GM23248 (cell line): Measurements from ENCODE around the gene EVPL. TPM values are rescaled to one million over a fixed set of nuclear protein-coding genes. Genes with fewer than 3 reads are reported as not detected.
A peak's percentile ranks its signal among the peaks of the same experiment; 100 is the strongest.

Experiments used
- DNase-seq: peaks from one replicate; pipeline ENCODE4 v3.0.0-alpha.2; 2015
- H2AFZ ChIP-seq: fragments of 200-600 bp; sonication (generic); 2 replicates; pipeline ENCODE4 v1.6.1; 2016; ENCODE audit warnings: antibody characterized with exemption
- H3F3A ChIP-seq: fragments of 200-600 bp; sonication (generic); 2 replicates; pipeline ENCODE4 v1.6.1; 2016; ENCODE audit warnings: mild to moderate bottlenecking, antibody characterized with exemption, mixed run types; ENCODE audit not compliant: insufficient read depth
- H3K27ac ChIP-seq: fragments of 200-600 bp; sonication (generic); 2 replicates; pipeline ENCODE4 v1.5.1; 2016; ENCODE audit warnings: mild to moderate bottlenecking
- H3K27me3 ChIP-seq: fragments of 200-600 bp; sonication (generic); replicated peaks from 2 replicates; pipeline ENCODE4 v1.6.1; 2016; ENCODE audit warnings: mild to moderate bottlenecking; ENCODE audit not compliant: insufficient read depth
- H3K36me3 ChIP-seq: fragments of 200-600 bp; sonication (generic); 2 replicates; pipeline ENCODE4 v1.6.1; 2016; ENCODE audit warnings: low read depth, mild to moderate bottlenecking
- H3K4me1 ChIP-seq: fragments of 200-600 bp; sonication (generic); 2 replicates; pipeline ENCODE4 v1.6.1; 2016; ENCODE audit warnings: mild to moderate bottlenecking; ENCODE audit not compliant: insufficient read depth
- H3K4me2 ChIP-seq: fragments of 200-600 bp; sonication (generic); one replicate; pipeline ENCODE4 v1.6.1; 2016; ENCODE audit warnings: mild to moderate bottlenecking; ENCODE audit not compliant: unreplicated experiment
- H3K4me3 ChIP-seq: fragments of 200-600 bp; sonication (generic); 2 replicates; pipeline ENCODE4 v1.5.1; 2016; ENCODE audit warnings: mild to moderate bottlenecking
- H3K79me2 ChIP-seq: fragments of 200-600 bp; sonication (generic); 2 replicates; pipeline ENCODE4 v1.6.1; 2016; ENCODE audit warnings: mild to moderate bottlenecking; ENCODE audit not compliant: insufficient read depth
- H3K9ac ChIP-seq: fragments of 200-600 bp; sonication (generic); 2 replicates; pipeline ENCODE4 v1.6.1; 2016; ENCODE audit warnings: mild to moderate bottlenecking
- H3K9me2 ChIP-seq: fragments of 200-600 bp; sonication (generic); 2 replicates; pipeline ENCODE4 v1.6.1; 2016; ENCODE audit warnings: mixed run types, mild to moderate bottlenecking, moderate library complexity; ENCODE audit not compliant: insufficient read depth
- H3K9me3 ChIP-seq: fragments of 200-600 bp; sonication (generic); one replicate; pipeline ENCODE4 v1.6.1; 2017; ENCODE audit warnings: low read depth
- H4K20me1 ChIP-seq: fragments of 200-600 bp; sonication (generic); 2 replicates; pipeline ENCODE4 v1.6.0; 2016; ENCODE audit not compliant: insufficient read depth
- EZH2 ChIP-seq: fragments of 200-600 bp; sonication (generic); IDR thresholded peaks from 2 replicates; pipeline ENCODE4 v1.6.1; 2018; ENCODE audit warnings: antibody characterized with exemption, mild to moderate bottlenecking; ENCODE audit not compliant: insufficient read depth, poor library complexity, severe bottlenecking
- EZH2phosphoT487 ChIP-seq: fragments of 200-600 bp; sonication (generic); IDR thresholded peaks from 2 replicates; pipeline ENCODE4 v1.6.1; 2018; ENCODE audit warnings: antibody characterized with exemption, moderate library complexity, mild to moderate bottlenecking, low read depth; ENCODE audit not compliant: insufficient read depth
- WGBS, 2 experiments: methylation state at CpG; one replicate each; pipeline ENCODE4 v1.1.6; 2015 to 2017; ENCODE audit warnings: low lambda C conversion rate in 2 of 2, low coverage in 1 of 2; ENCODE audit errors: missing lambda C conversion rate in 2 of 2; 5-methylcytosine and 5-hydroxymethylcytosine counted together
- in situ Hi-C: fragments of 300-500 bp; cut with MboI; formaldehyde crosslinking; loops from 2 replicates; pipeline ENCODE4 v1.15.0; 2020
- polyA plus RNA-seq: library from polyadenylated mRNA; unstranded; fragments of >200 nt; fragmentation: Nextera tagmentation; extraction: Ambion mirVana; gene quantifications from 2 replicates; pipeline ENCODE4 v1.2.1, GENCODE V29; 2016
- total RNA-seq: library from RNA; depleted of rRNA; stranded (reverse); fragments of >200 nt; shearing (Covaris generic); gene quantifications from 2 replicates; pipeline ENCODE4 v1.2.3, GENCODE V29; 2014

Gene EVPL
- total and polyA plus RNA-seq, 2 experiments from 2014 or later = not detected

- in situ Hi-C loops = no loop called here
- no peaks in the 10 kb centered on the region for H4K20me1 ChIP-seq
- H3K79me2 ChIP-seq = peaks cover 67% of the 10 kb centered on the region
- H3K9me2 ChIP-seq = no peaks in the 10 kb centered on the region
- H3K4me3 ChIP-seq = no peak overlapping the region
- no peaks in the 10 kb centered on the region for H3K9me3 ChIP-seq
- H2AFZ ChIP-seq = no peak overlapping the region
- peaks cover 80% of the 10 kb centered on the region for H3K36me3 ChIP-seq
- H3K27ac ChIP-seq = no peak overlapping the region
- no peaks in the 10 kb centered on the region; the same call in 1 of the 2 replicates for H3F3A ChIP-seq
- TF ChIP-seq EZH2 = no peak
- TF ChIP-seq EZH2phosphoT487 = no peak
- no peak overlapping the region for H3K9ac ChIP-seq
- WGBS, 2 experiments = 89 to 91% methylated on average over 17 of the region's 17 CpGs
- H3K27me3 ChIP-seq = no peaks in the 10 kb centered on the region
- peak; percentile 71 for DNase-seq
- peaks cover 4% of the 10 kb centered on the region; the same call in 1 of the 2 replicates for H3K4me1 ChIP-seq
- H3K4me2 ChIP-seq = no peak overlapping the region
Observed at GRCh38 chr17:76053246-76054111, 26.4 kb upstream of the EVPL start.

GRCh38 chr17:76051561-76051960 lies 24.5 kb upstream of the EVPL start:
- H3K36me3 ChIP-seq = peaks cover 73% of the 10 kb centered on the region
- no peak overlapping the region for H3K27ac ChIP-seq
- no peak overlapping the region for H2AFZ ChIP-seq
- no peaks in the 10 kb centered on the region for H3K9me3 ChIP-seq
- 83 to 84% methylated on average over 6 of the region's 6 CpGs for WGBS, 2 experiments
- no peaks in the 10 kb centered on the region for H3K9me2 ChIP-seq
- H3K27me3 ChIP-seq = no peaks in the 10 kb centered on the region
- no peak overlapping the region for H3K4me2 ChIP-seq
- no peak overlapping the region for H3K9ac ChIP-seq
- H3K4me3 ChIP-seq = no peak overlapping the region
- no peaks in the 10 kb centered on the region for H4K20me1 ChIP-seq
- TF ChIP-seq EZH2 (no peak), EZH2phosphoT487 (no peak)
- H3K4me1 ChIP-seq = peaks cover 4% of the 10 kb centered on the region; the same call in 1 of the 2 replicates
- H3F3A ChIP-seq = no peaks in the 10 kb centered on the region; the same call in 1 of the 2 replicates
- DNase-seq = no peak
- in situ Hi-C loops = no loop called here
- peaks cover 56% of the 10 kb centered on the region for H3K79me2 ChIP-seq

DNA sequence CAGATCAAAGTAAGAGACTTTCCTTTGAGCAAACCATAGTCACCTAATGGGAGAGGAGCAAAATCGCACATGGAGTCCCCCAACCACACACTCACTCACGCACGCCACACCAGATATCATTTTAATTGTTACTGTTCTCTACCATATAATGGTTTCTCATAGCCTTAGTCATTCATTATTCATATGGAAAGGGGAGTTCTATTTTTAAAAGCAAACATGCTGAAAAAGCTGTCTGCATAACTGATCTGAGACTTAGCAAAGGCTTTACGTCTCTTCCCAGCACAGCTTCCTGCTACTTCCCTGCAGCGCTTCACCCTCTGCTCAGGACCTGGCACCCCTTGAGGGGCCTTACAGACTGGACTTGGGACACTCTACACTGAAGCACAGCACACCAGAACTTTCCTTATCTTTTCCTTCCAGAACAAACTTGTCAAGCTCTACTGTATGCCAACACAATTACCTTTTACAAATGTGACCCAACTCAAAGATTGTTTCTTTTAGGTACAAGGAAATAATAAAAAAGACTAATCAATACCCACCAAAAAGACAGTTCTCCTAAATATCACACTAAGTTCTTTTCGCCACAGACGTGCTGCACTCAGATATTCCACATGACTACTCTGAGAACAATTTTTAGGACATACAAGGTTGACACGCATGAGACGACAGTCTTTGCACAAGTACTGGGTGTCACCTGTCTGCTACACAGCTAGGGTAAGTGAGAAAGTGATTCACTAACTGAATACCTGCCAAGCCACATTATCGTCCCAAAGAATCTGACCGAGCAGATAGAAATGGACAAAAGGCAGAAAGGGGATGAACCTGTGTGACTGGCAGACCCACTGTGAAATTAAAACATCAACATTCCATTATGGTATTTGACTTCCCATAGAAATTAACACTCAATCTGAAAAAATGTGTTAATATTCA lies 23.7 kb upstream of the EVPL start:
- H3K9ac ChIP-seq = no peak overlapping the region
- no peaks in the 10 kb centered on the region; the same call in 1 of the 2 replicates for H3F3A ChIP-seq
- no peak overlapping the region for H3K4me3 ChIP-seq
- H3K4me1 ChIP-seq = peaks cover 4% of the 10 kb centered on the region; the same call in 1 of the 2 replicates
- H3K4me2 ChIP-seq = no peak overlapping the region
- WGBS, 2 experiments = 89% methylated on average over 11 of the region's 11 CpGs
- H3K79me2 ChIP-seq = peaks cover 52% of the 10 kb centered on the region
- H3K9me2 ChIP-seq = no peaks in the 10 kb centered on the region
- no peak overlapping the region for H3K27ac ChIP-seq
- in situ Hi-C loops = no loop called here
- H3K9me3 ChIP-seq = no peaks in the 10 kb centered on the region
- TF ChIP-seq EZH2 (no peak), EZH2phosphoT487 (no peak)
- peaks cover 71% of the 10 kb centered on the region for H3K36me3 ChIP-seq
- no peaks in the 10 kb centered on the region for H3K27me3 ChIP-seq
- no peak for DNase-seq
- H2AFZ ChIP-seq = no peak overlapping the region
- H4K20me1 ChIP-seq = no peaks in the 10 kb centered on the region

DNA sequence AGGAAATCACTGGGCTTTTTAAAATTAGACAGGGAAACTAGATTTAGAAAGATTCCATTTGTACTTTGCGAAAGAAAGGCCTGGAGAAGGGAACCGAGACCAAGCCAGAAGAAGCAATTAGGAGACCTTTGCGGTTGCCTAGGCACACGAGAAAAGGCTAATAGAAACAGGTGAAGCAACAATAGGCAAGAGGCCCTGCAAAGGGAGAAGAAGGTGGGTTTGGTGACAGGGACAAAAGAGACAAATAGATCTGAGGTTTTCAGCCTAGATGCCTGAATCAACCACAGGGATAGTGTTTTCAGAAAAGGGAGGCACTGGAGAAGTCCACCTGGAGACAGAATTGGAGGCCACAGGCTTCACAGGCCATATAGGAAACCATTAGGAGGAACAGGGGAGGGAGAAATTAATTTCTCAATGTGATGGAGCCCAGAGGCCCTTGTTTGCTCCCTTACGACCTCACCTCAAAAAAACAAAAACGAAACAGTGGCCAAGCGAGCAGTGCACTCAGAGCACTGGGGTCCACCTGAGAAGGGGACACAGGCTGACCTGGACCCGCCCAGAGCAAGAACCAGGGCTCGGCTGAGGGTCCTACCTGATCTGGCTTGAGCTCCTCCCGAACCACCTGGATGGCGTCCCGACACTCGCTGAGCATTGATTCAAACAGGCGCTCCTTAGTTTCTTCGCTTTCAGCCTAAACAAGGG lies 22.9 kb upstream of the EVPL start:
- 92% methylated on average over 15 of the region's 15 CpGs for WGBS, 2 experiments
- peaks cover 70% of the 10 kb centered on the region for H3K36me3 ChIP-seq
- H3K4me3 ChIP-seq = no peak overlapping the region
- H3K4me1 ChIP-seq = peaks cover 4% of the 10 kb centered on the region; the same call in 1 of the 2 replicates
- no peaks in the 10 kb centered on the region; the same call in 1 of the 2 replicates for H3F3A ChIP-seq
- TF ChIP-seq EZH2 (no peak), EZH2phosphoT487 (no peak)
- peaks cover 46% of the 10 kb centered on the region for H3K79me2 ChIP-seq
- H3K4me2 ChIP-seq = no peak overlapping the region
- H3K27me3 ChIP-seq = no peaks in the 10 kb centered on the region
- H3K9ac ChIP-seq = no peak overlapping the region
- H3K9me3 ChIP-seq = no peaks in the 10 kb centered on the region
- no peak overlapping the region for H2AFZ ChIP-seq
- H3K27ac ChIP-seq = no peak overlapping the region
- DNase-seq = no peak
- no peaks in the 10 kb centered on the region for H4K20me1 ChIP-seq
- H3K9me2 ChIP-seq = no peaks in the 10 kb centered on the region
- in situ Hi-C loops = no loop called here
